IPS DF 6.9 (cell line): ENCODE data around the gene GRID1.
"Not testable (repeated sequence)": the region's sequence is repeated elsewhere in the genome, so short reads cannot be mapped to it uniquely, and the experiment has no call there.

Source experiments
- DNase-seq: peaks from one replicate; pipeline ENCODE4 v3.0.0-alpha.2; 2013; ENCODE audit warnings: low read depth, low spot score
- H3K27ac ChIP-seq: one replicate; pipeline ENCODE4 v1.5.1; 2013; ENCODE audit warnings: low read length, control low read depth
- H3K27me3 ChIP-seq: 2 replicates; pipeline ENCODE4 v1.6.1; 2013; ENCODE audit warnings: mild to moderate bottlenecking, low read length; ENCODE audit not compliant: control insufficient read depth, insufficient read depth
- H3K36me3 ChIP-seq: 2 replicates; pipeline ENCODE4 v1.6.1; 2013; ENCODE audit warnings: low read length; ENCODE audit not compliant: control insufficient read depth, insufficient read depth
- H3K4me1 ChIP-seq: 2 replicates; pipeline ENCODE4 v1.6.1; 2013; ENCODE audit warnings: low read length; ENCODE audit not compliant: control insufficient read depth, insufficient read depth
- H3K4me3 ChIP-seq: 2 replicates; pipeline ENCODE4 v1.5.1; 2013; ENCODE audit warnings: mild to moderate bottlenecking, low read length
- H3K9me3 ChIP-seq: 2 replicates; pipeline ENCODE4 v1.6.1; 2013; ENCODE audit warnings: low read length, inconsistent platforms; ENCODE audit not compliant: control insufficient read depth, insufficient read depth
- WGBS: extraction: QIAGEN DNeasy Blood & Tissue Kit; methylation state at CpG from one replicate; pipeline ENCODE4 v1.1.7; 2013; ENCODE audit warnings: mixed read lengths, missing lambda C conversion rate; ENCODE audit not compliant: insufficient read length, insufficient coverage; 5-methylcytosine and 5-hydroxymethylcytosine counted together

The GRID1 gene

GRCh38 chr10:86244297-86245014 lies 122.1 kb downstream of the GRID1 start:
- DNase-seq = no peak
- no peaks in the 10 kb centered on the region for H3K9me3 ChIP-seq
- no peak overlapping the region for H3K4me3 ChIP-seq
- H3K27ac ChIP-seq = no peak overlapping the region
- no CpG with 5 or more reads among the region's 16 CpGs for WGBS
- no peaks in the 10 kb centered on the region for H3K4me1 ChIP-seq
- H3K36me3 ChIP-seq = no peaks in the 10 kb centered on the region
- no peaks in the 10 kb centered on the region for H3K27me3 ChIP-seq

GRCh38 chr10:86243651-86244155 lies 122.9 kb downstream of the GRID1 start:
- Histone ChIP-seq H3K27ac (no peak overlapping the region), H3K4me3 (no peak overlapping the region), H3K27me3 (no peaks in the 10 kb centered on the region), H3K9me3 (no peaks in the 10 kb centered on the region), H3K4me1 (no peaks in the 10 kb centered on the region), H3K36me3 (no peaks in the 10 kb centered on the region)
- no peak for DNase-seq
- no CpG with 5 or more reads among the region's 10 CpGs for WGBS

- Histone ChIP-seq H3K9me3 (no peaks in the 10 kb centered on the region), H3K27me3 (no peaks in the 10 kb centered on the region), H3K4me1 (no peaks in the 10 kb centered on the region), H3K36me3 (no peaks in the 10 kb centered on the region), H3K4me3 (no peak overlapping the region), H3K27ac (no peak overlapping the region)
- no peak for DNase-seq
- no CpG with 5 or more reads among the region's 4 CpGs for WGBS
Measured at GRCh38 chr10:86242761-86243160, 123.8 kb downstream of the GRID1 start.

- H3K36me3 ChIP-seq, DNase-seq, H3K4me1 ChIP-seq, H3K27me3 ChIP-seq, H3K27ac ChIP-seq, H3K9me3 ChIP-seq, H3K4me3 ChIP-seq: not testable (repeated sequence)
- no CpG with 5 or more reads among the region's 2 CpGs for WGBS
Measured at GRCh38 chr10:86238089-86238488, 128.5 kb downstream of the GRID1 start.

GRCh38 chr10:86234541-86235270 lies 131.9 kb downstream of the GRID1 start:
- Histone ChIP-seq H3K27me3 (no peaks in the 10 kb centered on the region), H3K9me3 (no peaks in the 10 kb centered on the region), H3K4me1 (peaks cover 8% of the 10 kb centered on the region), H3K4me3 (no peak overlapping the region), H3K27ac (no peak overlapping the region), H3K36me3 (no peaks in the 10 kb centered on the region)
- no peak for DNase-seq
- WGBS = no CpG with 5 or more reads among the region's 11 CpGs

DNA sequence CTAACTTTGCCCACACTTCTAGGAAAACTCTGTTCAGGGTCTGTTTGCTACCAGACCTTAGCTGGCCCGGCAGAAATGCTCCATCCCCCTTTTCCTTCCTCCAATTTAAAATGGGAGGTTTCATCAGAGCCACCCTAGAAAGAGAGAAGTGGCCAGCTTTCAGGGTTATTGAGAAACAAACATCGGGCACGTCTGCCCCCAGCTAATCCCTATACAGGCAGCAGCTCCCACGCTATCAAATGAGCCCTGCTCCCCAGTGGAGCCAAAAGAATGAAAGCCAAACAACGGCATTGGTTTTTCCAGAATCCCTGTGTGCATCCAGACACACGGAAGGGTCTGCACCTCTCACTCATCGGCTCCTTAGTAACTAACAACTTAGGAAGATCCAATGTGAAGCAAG lies 132.5 kb downstream of the GRID1 start:
- Histone ChIP-seq H3K4me3 (no peak overlapping the region), H3K27ac (no peak overlapping the region), H3K4me1 (peaks cover 8% of the 10 kb centered on the region), H3K36me3 (no peaks in the 10 kb centered on the region), H3K27me3 (no peaks in the 10 kb centered on the region), H3K9me3 (no peaks in the 10 kb centered on the region)
- DNase-seq = no peak
- WGBS = no CpG with 5 or more reads among the region's 7 CpGs

- Histone ChIP-seq H3K9me3 (no peaks in the 10 kb centered on the region), H3K36me3 (no peaks in the 10 kb centered on the region), H3K27ac (no peak overlapping the region), H3K27me3 (no peaks in the 10 kb centered on the region), H3K4me3 (no peak overlapping the region), H3K4me1 (peaks cover 8% of the 10 kb centered on the region)
- DNase-seq = no peak
- WGBS = no CpG with 5 or more reads among the region's 7 CpGs
Measured at GRCh38 chr10:86233131-86233530, 133.5 kb downstream of the GRID1 start.

- no peak for DNase-seq
- Histone ChIP-seq H3K27ac (no peak overlapping the region), H3K27me3 (no peaks in the 10 kb centered on the region), H3K9me3 (no peaks in the 10 kb centered on the region), H3K4me3 (no peak overlapping the region), H3K36me3 (no peaks in the 10 kb centered on the region), H3K4me1 (peaks cover 8% of the 10 kb centered on the region)
- no CpG with 5 or more reads among the region's 1 CpG for WGBS
Measured at GRCh38 chr10:86232644-86233043, 134.0 kb downstream of the GRID1 start.

- peaks cover 8% of the 10 kb centered on the region for H3K4me1 ChIP-seq
- no CpG with 5 or more reads among the region's 11 CpGs for WGBS
Measured at GRCh38 chr10:86231796-86232560, 134.6 kb downstream of the GRID1 start.

GRCh38 chr10:86230557-86231180 lies 135.9 kb downstream of the GRID1 start:
- H3K4me3 ChIP-seq = no peak overlapping the region
- no CpG with 5 or more reads among the region's 7 CpGs for WGBS

More at GRCh38 chr10:86231796-86232560, 134.6 kb downstream of the GRID1 start:
- H3K4me3 ChIP-seq = no peak overlapping the region
- no peaks in the 10 kb centered on the region for H3K36me3 ChIP-seq
- H3K9me3 ChIP-seq = no peaks in the 10 kb centered on the region
- H3K27me3 ChIP-seq = no peaks in the 10 kb centered on the region
- H3K27ac ChIP-seq = no peak overlapping the region
- DNase-seq = no peak

More at GRCh38 chr10:86230557-86231180, 135.9 kb downstream of the GRID1 start:
- H3K27me3 ChIP-seq = no peaks in the 10 kb centered on the region
- DNase-seq = no peak
- H3K4me1 ChIP-seq = peaks cover 8% of the 10 kb centered on the region
- H3K27ac ChIP-seq = no peak overlapping the region
- no peaks in the 10 kb centered on the region for H3K9me3 ChIP-seq
- H3K36me3 ChIP-seq = no peaks in the 10 kb centered on the region
